ENCODE results near the gene RBM28.

The RBM28 gene

GRCh38 chr7:128366300-128366699 is 22.6 kb upstream of the RBM28 start:
- Histone ChIP-seq H3K4me1 (ENCODE audit: control insufficient read depth, low read depth, low read length) (no peaks in the 10 kb centered on the region), H3K4me2 (ENCODE audit: low read length) (no peak overlapping the region), H3K4ac (ENCODE audit: low read depth, low read length) (no peak overlapping the region), H3K4me3 (ENCODE audit: low read length) (no peak overlapping the region), H3K79me2 (ENCODE audit: control insufficient read depth, insufficient read depth, low read length) (no peaks in the 10 kb centered on the region), H2BK120ac (ENCODE audit: low read depth, low read length) (no peak overlapping the region), H3K36me3 (ENCODE audit: control insufficient read depth, insufficient read depth, low read length) (no peaks in the 10 kb centered on the region), H3K27me3 (ENCODE audit: insufficient read depth, low read length, poor library complexity) (peaks cover 29% of the 10 kb centered on the region), H4K8ac (ENCODE audit: low read depth, low read length) (no peak overlapping the region), H3K27ac (ENCODE audit: low read depth, low read length) (no peak overlapping the region), H4K5ac (ENCODE audit: low read length) (no peak overlapping the region), H3K9ac (ENCODE audit: low read length) (no peak overlapping the region), H2BK15ac (replicated peaks; ENCODE audit: low read depth) (no peak overlapping the region), H3K23ac (ENCODE audit: low read length) (no peak overlapping the region), H3K56ac (ENCODE audit: low read length) (no peak overlapping the region), H2BK5ac (ENCODE audit: low read length) (no peak overlapping the region), H3K79me1 (ENCODE audit: low read length) (no peaks in the 10 kb centered on the region), H2AK5ac (ENCODE audit: low read length) (no peak overlapping the region), H3K18ac (ENCODE audit: low read length) (no peak overlapping the region)
- DNase-seq: no peak
- no CpG with 5 or more reads among the region's 1 CpG for WGBS (ENCODE audit: extremely low coverage, insufficient coverage, low lambda C conversion rate)

GRCh38 chr7:128365432-128365831 is 21.7 kb upstream of the RBM28 start:
- no peaks in the 10 kb centered on the region for H3K79me2 ChIP-seq (ENCODE audit: control insufficient read depth, insufficient read depth, low read length)
- no peak overlapping the region for H3K4me2 ChIP-seq (ENCODE audit: low read length)
- no peak overlapping the region for H3K18ac ChIP-seq (ENCODE audit: low read length)
- H3K27ac ChIP-seq (ENCODE audit: low read depth, low read length): no peak overlapping the region
- no peaks in the 10 kb centered on the region for H3K79me1 ChIP-seq (ENCODE audit: low read length)
- no peak for DNase-seq
- no peak overlapping the region for H4K5ac ChIP-seq (ENCODE audit: low read length)
- no peak overlapping the region for H3K9ac ChIP-seq (ENCODE audit: low read length)
- no peak overlapping the region for H3K56ac ChIP-seq (ENCODE audit: low read length)
- H2BK5ac ChIP-seq (ENCODE audit: low read length): no peak overlapping the region
- H4K8ac ChIP-seq (ENCODE audit: low read depth, low read length): no peak overlapping the region
- peaks cover 32% of the 10 kb centered on the region for H3K27me3 ChIP-seq (ENCODE audit: insufficient read depth, low read length, poor library complexity)
- no peaks in the 10 kb centered on the region for H3K36me3 ChIP-seq (ENCODE audit: control insufficient read depth, insufficient read depth, low read length)
- H2AK5ac ChIP-seq (ENCODE audit: low read length): no peak overlapping the region
- no CpG with 5 or more reads among the region's 2 CpGs for WGBS (ENCODE audit: extremely low coverage, insufficient coverage, low lambda C conversion rate)
- H3K23ac ChIP-seq (ENCODE audit: low read length): no peak overlapping the region
- H3K4me1 ChIP-seq (ENCODE audit: control insufficient read depth, low read depth, low read length): no peaks in the 10 kb centered on the region
- H2BK15ac ChIP-seq (replicated peaks; ENCODE audit: low read depth): no peak overlapping the region
- no peak overlapping the region for H2BK120ac ChIP-seq (ENCODE audit: low read depth, low read length)
- H3K4ac ChIP-seq (ENCODE audit: low read depth, low read length): no peak overlapping the region
- H3K4me3 ChIP-seq (ENCODE audit: low read length): no peak overlapping the region

GRCh38 chr7:128364166-128364870 is 20.6 kb upstream of the RBM28 start:
- no peak overlapping the region for H2BK120ac ChIP-seq (ENCODE audit: low read depth, low read length)
- no peak overlapping the region for H3K4me3 ChIP-seq (ENCODE audit: low read length)
- no peak overlapping the region for H3K4me2 ChIP-seq (ENCODE audit: low read length)
- H3K4me1 ChIP-seq (ENCODE audit: control insufficient read depth, low read depth, low read length): peaks cover 2% of the 10 kb centered on the region
- no peaks in the 10 kb centered on the region for H3K79me2 ChIP-seq (ENCODE audit: control insufficient read depth, insufficient read depth, low read length)
- no peak for DNase-seq
- H3K4ac ChIP-seq (ENCODE audit: low read depth, low read length): no peak overlapping the region
- no peak overlapping the region for H3K18ac ChIP-seq (ENCODE audit: low read length)
- H3K27me3 ChIP-seq (ENCODE audit: insufficient read depth, low read length, poor library complexity): peaks cover 32% of the 10 kb centered on the region
- H4K5ac ChIP-seq (ENCODE audit: low read length): no peak overlapping the region
- H2BK15ac ChIP-seq (replicated peaks; ENCODE audit: low read depth): no peak overlapping the region
- H3K56ac ChIP-seq (ENCODE audit: low read length): no peak overlapping the region
- no peak overlapping the region for H2BK5ac ChIP-seq (ENCODE audit: low read length)
- no peak overlapping the region for H3K27ac ChIP-seq (ENCODE audit: low read depth, low read length)
- H3K9ac ChIP-seq (ENCODE audit: low read length): no peak overlapping the region
- H3K23ac ChIP-seq (ENCODE audit: low read length): no peak overlapping the region
- H3K79me1 ChIP-seq (ENCODE audit: low read length): no peaks in the 10 kb centered on the region
- no peak overlapping the region for H2AK5ac ChIP-seq (ENCODE audit: low read length)
- WGBS (ENCODE audit: extremely low coverage, insufficient coverage, low lambda C conversion rate): no CpG with 5 or more reads among the region's 4 CpGs
- no peaks in the 10 kb centered on the region for H3K36me3 ChIP-seq (ENCODE audit: control insufficient read depth, insufficient read depth, low read length)
- H4K8ac ChIP-seq (ENCODE audit: low read depth, low read length): no peak overlapping the region

- Histone ChIP-seq H4K8ac (ENCODE audit: low read depth, low read length) (no peak overlapping the region), H3K36me3 (ENCODE audit: control insufficient read depth, insufficient read depth, low read length) (no peaks in the 10 kb centered on the region), H3K9ac (ENCODE audit: low read length) (no peak overlapping the region), H2BK15ac (replicated peaks; ENCODE audit: low read depth) (no peak overlapping the region), H2BK120ac (ENCODE audit: low read depth, low read length) (no peak overlapping the region), H4K5ac (ENCODE audit: low read length) (no peak overlapping the region), H3K27me3 (ENCODE audit: insufficient read depth, low read length, poor library complexity) (peaks cover 32% of the 10 kb centered on the region), H2BK5ac (ENCODE audit: low read length) (no peak overlapping the region), H3K23ac (ENCODE audit: low read length) (no peak overlapping the region), H3K27ac (ENCODE audit: low read depth, low read length) (no peak overlapping the region), H3K4me3 (ENCODE audit: low read length) (no peak overlapping the region), H2AK5ac (ENCODE audit: low read length) (no peak overlapping the region), H3K79me1 (ENCODE audit: low read length) (no peaks in the 10 kb centered on the region), H3K4me2 (ENCODE audit: low read length) (no peak overlapping the region), H3K56ac (ENCODE audit: low read length) (no peak overlapping the region), H3K79me2 (ENCODE audit: control insufficient read depth, insufficient read depth, low read length) (no peaks in the 10 kb centered on the region), H3K18ac (ENCODE audit: low read length) (no peak overlapping the region), H3K4ac (ENCODE audit: low read depth, low read length) (no peak overlapping the region), H3K4me1 (ENCODE audit: control insufficient read depth, low read depth, low read length) (peaks cover 2% of the 10 kb centered on the region)
- no peak for DNase-seq
- no CpG with 5 or more reads among the region's 6 CpGs for WGBS (ENCODE audit: extremely low coverage, insufficient coverage, low lambda C conversion rate)
These were observed 19.6 kb upstream of the RBM28 start for GRCh38 chr7:128363261-128363721.

GRCh38 chr7:128362670-128363069 is 19.0 kb upstream of the RBM28 start:
- Histone ChIP-seq H3K27ac (ENCODE audit: low read depth, low read length) (no peak overlapping the region), H3K79me1 (ENCODE audit: low read length) (no peaks in the 10 kb centered on the region), H3K23ac (ENCODE audit: low read length) (no peak overlapping the region), H3K36me3 (ENCODE audit: control insufficient read depth, insufficient read depth, low read length) (no peaks in the 10 kb centered on the region), H4K8ac (ENCODE audit: low read depth, low read length) (no peak overlapping the region), H3K4ac (ENCODE audit: low read depth, low read length) (no peak overlapping the region), H2BK120ac (ENCODE audit: low read depth, low read length) (no peak overlapping the region), H3K9ac (ENCODE audit: low read length) (no peak overlapping the region), H2BK15ac (replicated peaks; ENCODE audit: low read depth) (no peak overlapping the region), H3K27me3 (ENCODE audit: insufficient read depth, low read length, poor library complexity) (peaks cover 32% of the 10 kb centered on the region), H3K18ac (ENCODE audit: low read length) (no peak overlapping the region), H2AK5ac (ENCODE audit: low read length) (no peak overlapping the region), H3K56ac (ENCODE audit: low read length) (no peak overlapping the region), H2BK5ac (ENCODE audit: low read length) (no peak overlapping the region), H4K5ac (ENCODE audit: low read length) (no peak overlapping the region), H3K4me1 (ENCODE audit: control insufficient read depth, low read depth, low read length) (peaks cover 2% of the 10 kb centered on the region), H3K79me2 (ENCODE audit: control insufficient read depth, insufficient read depth, low read length) (no peaks in the 10 kb centered on the region), H3K4me3 (ENCODE audit: low read length) (no peak overlapping the region), H3K4me2 (ENCODE audit: low read length) (no peak overlapping the region)
- no peak for DNase-seq
- WGBS (ENCODE audit: extremely low coverage, insufficient coverage, low lambda C conversion rate): no CpG with 5 or more reads among the region's 4 CpGs
